Endothelial cell of umbilical vein (primary cell): ENCODE data around the gene NUP160.

Source experiments
- FOS ChIP-seq: IDR thresholded peaks from 2 replicates; pipeline ENCODE4 v1.6.1; 2011; ENCODE audit warnings: mild to moderate bottlenecking, low read length, moderate library complexity, borderline replicate concordance; ENCODE audit not compliant: insufficient read depth
- POLR2A ChIP-seq: IDR thresholded peaks from 2 replicates; pipeline ENCODE4 v1.6.1; 2012; ENCODE audit warnings: low read depth, mild to moderate bottlenecking, control low read depth, low read length

DNA sequence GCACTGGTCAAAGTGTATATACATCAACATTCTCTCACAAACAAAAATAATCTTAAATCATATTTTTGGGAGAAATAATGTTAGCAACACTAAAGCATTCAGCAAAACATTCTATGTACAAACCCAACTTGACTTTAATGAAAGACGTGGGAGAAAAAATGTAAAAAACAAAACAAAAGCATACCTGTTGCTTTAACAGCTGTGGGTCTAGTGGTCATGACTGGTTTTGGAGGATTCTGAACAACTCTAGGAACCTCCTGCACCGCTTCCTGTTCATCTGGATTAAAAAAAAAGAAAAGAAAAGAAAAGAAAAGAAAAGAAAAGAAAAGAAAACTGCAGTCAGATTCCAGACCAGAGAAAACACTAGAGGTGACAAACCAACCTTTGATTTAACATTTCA, 83.1 kb downstream of the NUP160 start:
- no peak for TF ChIP-seq FOS
- no peak for TF ChIP-seq POLR2A
